HG02610 (cell line): ENCODE results near the gene CRYBG2.
"Not testable (repeated sequence)": the region's sequence is repeated elsewhere in the genome, so short reads cannot be mapped to it uniquely, and the experiment has no call there.

Experiments used
- ATAC-seq: cut with Tn5 transposase; IDR thresholded peaks from one replicate; pipeline ENCODE4 v1.9.1; 2021; ENCODE audit warnings: mild to moderate bottlenecking, moderate library complexity; ENCODE audit not compliant: unreplicated experiment

Gene CRYBG2

DNA sequence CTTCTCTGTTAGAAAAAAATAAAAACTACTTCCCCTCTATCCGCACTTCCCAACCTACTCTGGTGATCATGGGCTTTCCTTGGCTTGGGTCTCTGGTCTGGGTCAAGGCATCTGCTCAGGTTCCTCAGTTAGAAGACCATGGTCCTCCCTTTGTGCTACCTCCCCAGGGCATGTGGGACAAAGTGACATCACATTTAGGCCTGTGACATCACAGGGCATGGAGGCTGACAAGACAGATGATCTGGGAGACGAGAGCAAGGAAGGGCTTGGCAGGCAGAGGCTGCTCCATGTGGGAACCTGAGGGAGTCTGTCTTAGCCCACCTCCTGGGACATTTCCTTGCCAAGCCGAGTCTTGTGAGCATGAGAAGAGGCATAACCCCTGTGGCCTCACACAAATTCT lies 18.7 kb upstream of the CRYBG2 start, which contains the start of gene ZNF683:
TSS of gene ZNF683 (minus strand) at position 140 of the 400 bp plus-strand sequence. CDS start 4,179 bp downstream, outside the sequence.
- ATAC-seq: not testable (repeated sequence)

DNA sequence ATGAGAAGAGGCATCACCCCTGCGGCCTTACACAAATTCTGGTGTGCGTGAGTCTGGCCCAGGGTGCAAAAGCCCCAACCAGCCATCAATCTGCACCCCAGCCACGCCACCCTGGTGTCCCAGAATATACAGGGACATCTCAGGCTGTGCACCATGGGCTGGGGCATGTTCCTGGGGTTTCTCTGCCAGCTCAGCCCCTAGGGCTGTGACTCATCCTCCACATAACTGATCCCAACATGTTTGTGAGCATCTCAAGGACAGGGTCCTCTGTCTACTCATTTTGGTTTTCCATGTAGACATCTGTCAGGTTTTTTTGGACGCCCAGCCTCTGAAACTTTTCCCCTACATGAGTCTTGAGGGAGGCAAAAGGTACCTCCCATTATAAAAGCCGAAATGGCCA lies 18.1 kb upstream of the CRYBG2 start:
- ATAC-seq: no peak

DNA sequence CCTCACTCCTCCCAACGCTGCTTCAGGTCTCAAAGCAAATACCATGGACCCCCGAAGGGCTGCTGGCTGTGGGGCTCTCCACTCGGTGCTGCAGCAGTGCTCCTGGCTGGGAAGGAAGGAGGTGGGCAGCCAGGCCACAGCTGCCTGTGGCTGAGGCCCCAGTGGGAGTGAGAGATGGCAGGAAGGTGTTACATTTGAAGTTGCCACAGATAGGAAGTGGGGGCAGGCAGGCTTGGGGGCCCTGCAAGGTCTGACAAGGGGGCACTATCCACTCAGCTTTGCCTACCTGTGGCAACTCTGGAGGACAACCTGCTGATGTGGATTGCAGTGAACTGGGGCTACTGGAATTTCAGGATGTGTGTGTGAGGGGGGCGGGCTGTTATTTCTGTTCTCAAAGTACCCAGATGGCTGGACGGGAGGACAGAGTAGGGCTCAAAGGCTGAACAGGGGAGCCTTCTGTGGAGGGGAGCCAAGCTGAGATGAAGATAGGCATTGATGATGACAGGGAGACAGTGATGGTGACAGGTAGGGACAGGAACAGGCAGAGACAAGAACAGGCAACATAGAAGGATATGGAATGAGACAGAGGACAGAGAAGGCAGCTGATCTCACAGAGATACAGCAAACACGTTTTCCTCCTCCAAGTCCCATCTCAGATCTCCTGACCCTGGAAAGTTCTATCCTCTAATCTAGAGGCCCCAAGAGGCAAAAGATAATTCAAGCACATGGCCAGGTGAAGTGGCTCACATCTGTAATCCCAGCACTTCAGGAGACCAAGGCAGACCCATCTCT lies 16.9 kb upstream of the CRYBG2 start:
- ATAC-seq: no peak

GRCh38 chr1:26368486-26368885 lies 14.6 kb upstream of the CRYBG2 start:
- ATAC-seq: no peak

- ATAC-seq: no peak
Observed at GRCh38 chr1:26368006-26368405, 14.1 kb upstream of the CRYBG2 start.

DNA sequence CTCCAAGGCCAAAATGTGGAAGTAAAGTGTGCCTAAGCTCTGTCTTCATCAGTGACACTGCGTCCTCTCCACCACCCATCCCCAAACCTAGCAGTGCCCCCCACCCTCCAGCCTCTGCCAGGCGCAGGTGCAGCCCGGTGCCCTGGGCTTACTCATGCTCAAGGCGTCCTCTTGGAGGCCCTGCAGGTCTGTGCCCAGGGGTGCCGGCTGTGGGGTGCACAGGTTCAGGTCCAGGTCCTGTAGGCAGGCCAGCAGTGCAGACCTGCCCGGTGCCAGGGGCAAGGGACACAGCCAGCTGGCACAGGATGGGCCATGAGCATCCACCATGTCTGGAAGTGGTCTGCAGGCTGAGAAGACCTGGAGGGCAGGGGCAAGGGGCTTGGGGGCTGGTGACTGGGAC lies 13.5 kb upstream of the CRYBG2 start:
- no peak for ATAC-seq

- ATAC-seq: no peak
Observed at GRCh38 chr1:26364956-26365355, 11.0 kb upstream of the CRYBG2 start.

GRCh38 chr1:26363549-26364448 lies 9.9 kb upstream of the CRYBG2 start:
- ATAC-seq: peak; percentile 45

DNA sequence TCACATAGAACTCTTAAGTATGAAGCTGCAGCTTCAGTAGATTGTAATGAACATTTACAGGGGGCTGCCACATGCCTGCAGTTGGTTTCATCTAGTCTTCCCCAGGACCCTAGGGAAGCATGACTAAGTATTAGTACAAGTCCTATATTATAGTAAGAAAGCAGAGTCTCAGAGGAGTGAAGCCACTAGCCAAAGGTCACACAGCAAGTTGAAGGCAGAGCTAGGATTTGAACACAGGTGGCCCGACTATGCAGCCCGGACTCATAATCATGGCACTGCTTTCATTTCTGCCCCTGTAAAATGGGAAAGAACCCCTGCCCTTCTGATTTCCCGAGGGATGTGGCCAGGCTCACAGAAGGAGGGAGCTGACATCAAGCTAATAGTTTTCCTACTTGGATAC lies 8.4 kb upstream of the CRYBG2 start:
- no peak for ATAC-seq

DNA sequence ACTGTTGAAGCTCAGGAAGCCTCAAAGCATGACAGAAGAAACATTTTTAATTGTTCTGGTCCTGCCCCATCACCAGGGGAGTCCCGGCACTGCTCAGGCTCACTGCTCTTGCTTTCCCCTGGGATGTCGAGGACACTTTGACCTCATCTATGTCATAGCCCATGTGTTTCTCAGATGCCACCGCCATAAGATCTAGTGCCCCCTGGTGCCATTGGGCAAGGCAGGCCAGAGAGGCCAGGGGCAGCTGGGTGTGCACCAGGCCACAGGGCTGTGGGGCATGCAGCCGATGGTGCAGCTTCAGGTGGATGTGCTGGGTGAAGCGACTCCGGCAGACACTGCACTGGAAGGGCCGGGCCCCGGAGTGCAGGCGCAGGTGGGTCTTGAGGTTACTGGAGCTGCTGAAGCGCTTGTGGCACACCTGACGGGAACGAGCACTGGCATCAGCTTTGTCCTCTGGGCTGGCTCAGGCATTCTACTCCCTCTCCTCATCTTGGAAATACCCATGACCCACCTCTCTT lies 7.7 kb upstream of the CRYBG2 start:
- ATAC-seq: no peak

DNA sequence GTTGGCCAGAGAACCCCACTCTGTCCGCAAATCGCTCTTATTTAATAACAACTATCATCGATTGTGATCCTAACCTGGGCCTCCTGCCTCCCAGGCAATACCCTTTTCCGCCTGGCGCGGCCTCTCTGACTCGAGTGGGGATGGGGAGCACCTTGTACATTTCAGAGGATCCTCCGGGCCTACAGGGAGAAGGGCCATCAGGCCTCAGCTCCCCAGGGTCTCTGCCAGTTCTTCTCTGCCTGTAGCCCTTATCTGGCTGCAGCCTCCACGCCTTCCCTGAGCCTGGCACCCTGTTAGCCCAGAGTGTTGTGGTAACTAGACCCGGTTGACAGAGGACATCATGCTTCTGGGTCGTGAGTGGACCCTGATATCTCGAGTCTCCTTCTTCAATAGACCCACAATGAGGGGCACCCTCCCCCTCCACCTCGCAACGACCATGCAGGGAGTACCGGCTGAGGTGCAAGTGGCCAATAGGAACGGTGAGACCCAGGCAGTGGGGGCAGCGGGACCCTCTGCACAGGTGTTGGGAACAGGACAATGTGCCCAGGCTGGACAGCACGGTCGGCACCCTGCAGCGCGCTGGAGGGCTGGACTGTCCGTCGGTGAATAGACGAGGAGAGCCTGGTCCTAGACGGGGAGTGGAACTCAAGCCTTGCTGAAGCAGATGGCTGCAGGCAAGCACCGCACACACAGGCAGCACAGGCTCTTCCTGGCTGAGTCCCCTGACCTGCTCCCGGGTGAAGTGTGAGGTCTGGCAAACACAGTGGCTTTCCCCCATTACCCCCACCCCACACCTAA lies 7.1 kb upstream of the CRYBG2 start:
- no peak for ATAC-seq

DNA sequence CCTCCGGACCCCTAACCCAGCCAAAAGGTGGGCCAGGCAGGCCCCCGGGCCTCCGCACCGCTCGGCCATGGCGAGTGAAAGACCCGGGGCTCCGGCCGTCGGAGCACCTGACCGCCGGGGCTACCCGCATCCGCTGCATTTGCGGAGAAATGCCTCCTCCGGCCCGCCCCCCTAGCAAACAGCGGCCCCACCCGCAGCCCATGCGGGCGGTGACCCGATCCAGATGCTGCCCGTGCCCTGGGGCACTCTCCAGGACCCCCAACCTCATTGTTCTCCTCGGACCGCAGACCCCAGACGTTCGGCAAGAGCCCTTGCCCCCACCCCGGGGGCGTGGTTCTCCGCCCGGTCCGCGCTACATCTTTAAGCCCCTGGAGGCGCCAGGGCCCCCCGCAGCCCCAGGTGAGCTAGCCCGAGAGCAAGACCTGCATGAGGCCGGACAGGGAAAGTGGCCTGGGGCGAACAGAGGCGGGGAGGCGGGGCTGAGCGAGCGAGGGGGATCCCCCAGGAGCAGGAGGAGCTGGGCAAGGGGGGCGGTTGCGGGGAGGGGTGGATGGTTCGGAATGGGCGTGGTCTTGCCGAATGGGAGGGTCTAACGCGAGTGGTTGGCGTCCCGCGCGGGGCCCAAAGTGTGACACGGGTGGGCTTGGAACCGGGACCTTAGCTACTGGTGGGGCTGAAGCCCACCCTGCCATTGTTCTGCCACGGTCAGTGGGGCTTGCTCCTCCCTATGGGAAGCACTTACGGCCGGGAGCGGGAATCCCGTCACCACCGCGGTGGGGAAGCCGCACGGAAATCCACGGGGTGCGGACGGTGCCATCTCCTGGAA lies 6.3 kb upstream of the CRYBG2 start:
- no peak for ATAC-seq

GRCh38 chr1:26358411-26359384 lies 4.8 kb upstream of the CRYBG2 start:
- no peak for ATAC-seq

- ATAC-seq: no peak
Observed at GRCh38 chr1:26357121-26357602, 3.2 kb upstream of the CRYBG2 start.

DNA sequence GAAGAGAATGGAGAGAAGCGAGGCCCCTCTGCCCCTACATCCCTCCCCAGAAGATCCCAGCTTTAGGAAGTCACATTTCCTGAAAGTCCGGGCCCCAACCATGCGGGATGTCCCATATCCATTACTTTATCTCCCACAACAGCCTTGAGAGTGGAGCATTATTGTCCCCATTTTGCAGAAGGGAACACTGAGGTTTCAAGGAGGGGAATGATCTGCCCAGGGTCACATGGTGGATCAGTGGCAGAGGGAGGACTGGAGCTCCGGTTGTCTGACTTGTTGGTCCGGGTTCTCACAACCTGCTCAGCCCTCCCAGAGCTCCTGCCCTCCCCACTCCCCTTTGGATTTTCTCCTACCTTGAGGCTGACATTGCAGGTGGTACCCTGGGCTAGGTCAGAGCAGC lies 2.2 kb upstream of the CRYBG2 start:
- no peak for ATAC-seq

GRCh38 chr1:26354972-26355371 lies 1.0 kb upstream of the CRYBG2 start:
- no peak for ATAC-seq

GRCh38 chr1:26353210-26353859 lies 595 bp downstream of the CRYBG2 start:
- ATAC-seq: no peak

- no peak for ATAC-seq
Observed at GRCh38 chr1:26352338-26352679, 1.6 kb downstream of the CRYBG2 start.
